Sigmoid colon (tissue), 4 donors: ENCODE measurements around the gene IL31.

Experiments used
- EP300 ChIP-seq, 4 donors: sonication (generic); formaldehyde crosslinking; IDR thresholded peaks; one replicate each; pipeline ENCODE4 v1.6.1; 2017; ENCODE audit warnings: antibody characterized with exemption in 4 of 4
- TF ChIP-seq, protein P1 (sequence below), 4 experiments: fragments of 450-650 bp in 3 of 4; fragments of 200-600 bp in 1 of 4; IDR thresholded peaks; one replicate each; pipeline ENCODE4 v1.5.1; 2016 to 2019; ENCODE audit warnings: antibody characterized with exemption in 4 of 4, mild to moderate bottlenecking in 3 of 4, moderate library complexity in 2 of 4

DNA sequence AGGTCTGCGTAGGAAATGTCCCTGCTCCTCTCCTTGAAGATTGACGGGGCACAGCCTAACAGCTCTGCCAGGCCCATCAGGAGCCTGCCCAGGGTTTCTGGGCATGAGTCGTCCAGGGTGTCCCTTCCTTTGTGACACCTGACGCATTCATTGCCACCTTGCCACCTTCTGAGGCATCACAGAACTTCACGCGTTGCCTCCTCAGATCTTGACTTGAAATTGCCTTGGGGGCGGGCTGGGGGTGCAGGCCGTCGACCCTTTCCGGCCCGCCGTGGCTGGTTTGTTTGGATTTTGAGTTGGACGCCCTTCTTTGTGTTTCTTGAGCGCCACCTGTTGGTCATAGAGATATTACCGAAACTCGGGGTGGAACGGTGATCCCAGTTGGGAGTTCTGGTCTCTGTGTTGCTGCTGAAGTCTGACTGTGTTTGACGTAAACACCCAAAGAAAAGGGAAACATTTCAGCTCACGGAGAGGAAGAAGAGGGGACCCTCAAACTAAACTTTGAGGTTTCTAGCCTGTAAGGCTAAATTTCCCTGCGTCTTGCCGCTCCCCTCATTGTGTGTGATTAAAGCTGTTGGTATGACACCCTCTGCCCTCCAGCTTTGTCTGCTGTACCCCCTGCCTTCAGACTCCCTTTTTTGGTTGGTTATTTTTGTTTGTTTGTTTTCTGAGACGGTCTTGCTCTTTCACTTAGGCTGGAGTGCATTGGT, 50.8 kb downstream of the IL31 start:
- no peak for TF ChIP-seq EP300 (IDR thresholded peaks at IDR 0.05)
- TF ChIP-seq, protein P1, sequence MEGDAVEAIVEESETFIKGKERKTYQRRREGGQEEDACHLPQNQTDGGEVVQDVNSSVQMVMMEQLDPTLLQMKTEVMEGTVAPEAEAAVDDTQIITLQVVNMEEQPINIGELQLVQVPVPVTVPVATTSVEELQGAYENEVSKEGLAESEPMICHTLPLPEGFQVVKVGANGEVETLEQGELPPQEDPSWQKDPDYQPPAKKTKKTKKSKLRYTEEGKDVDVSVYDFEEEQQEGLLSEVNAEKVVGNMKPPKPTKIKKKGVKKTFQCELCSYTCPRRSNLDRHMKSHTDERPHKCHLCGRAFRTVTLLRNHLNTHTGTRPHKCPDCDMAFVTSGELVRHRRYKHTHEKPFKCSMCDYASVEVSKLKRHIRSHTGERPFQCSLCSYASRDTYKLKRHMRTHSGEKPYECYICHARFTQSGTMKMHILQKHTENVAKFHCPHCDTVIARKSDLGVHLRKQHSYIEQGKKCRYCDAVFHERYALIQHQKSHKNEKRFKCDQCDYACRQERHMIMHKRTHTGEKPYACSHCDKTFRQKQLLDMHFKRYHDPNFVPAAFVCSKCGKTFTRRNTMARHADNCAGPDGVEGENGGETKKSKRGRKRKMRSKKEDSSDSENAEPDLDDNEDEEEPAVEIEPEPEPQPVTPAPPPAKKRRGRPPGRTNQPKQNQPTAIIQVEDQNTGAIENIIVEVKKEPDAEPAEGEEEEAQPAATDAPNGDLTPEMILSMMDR (IDR thresholded peaks at IDR 0.05) = peak; percentile 79 to 91 (median 84)
